HepG2 (cell line): ENCODE data around the gene DOLK. TPM values are rescaled to one million over a fixed set of nuclear protein-coding genes. Genes with fewer than 3 reads are reported as not detected.

Experiments
- ATAC-seq: fragments of 200-7000 bp; cut with Tn5 transposase; 3 replicates; pipeline ENCODE4 v1.9.1; 2020; ENCODE audit warnings: mild to moderate bottlenecking, moderate library complexity
- BruUV-seq: library from RNA; stranded (reverse); fragments of 400-500 nt; replicated peaks from 2 replicates; lab custom pipeline; 2021; lab: Mats Ljungman, UMichigan
- CTCF ChIA-PET: fragments of 300-600 bp; formaldehyde crosslinking; extraction: SDS; loops from one replicate; lab custom pipeline; 2021; ENCODE audit warnings: low total read pairs, inconsistent platforms, low intra/inter-chr PET ratio; lab: Yijun Ruan, JAX
- POLR2A ChIA-PET: fragments of 350-600 bp; sonication (Branson Sonifier 250); formaldehyde crosslinking; loops from one replicate; lab custom pipeline; 2020; ENCODE audit warnings: antibody characterized with exemption, inconsistent platforms; lab: Yijun Ruan, JAX
- DNase-seq: peaks from one replicate; pipeline ENCODE4 v3.0.0-alpha.2; 2015; ENCODE audit warnings: low spot score
- FAIRE-seq: peaks from 3 replicates; lab custom pipeline; 2011; peaks lifted over from hg19 to GRCh38; lab: Jason Lieb, UNC
- H2AFZ ChIP-seq: one replicate; pipeline ENCODE4 v1.6.1; 2011; ENCODE audit warnings: low read length, inconsistent platforms
- H3K27ac ChIP-seq: fragments of 300-600 bp; 3 replicates; pipeline ENCODE4 v1.8.0; 2011; ENCODE audit warnings: mixed run types, mild to moderate bottlenecking, mixed read lengths, low read length, inconsistent platforms; ENCODE audit not compliant: insufficient read depth; ENCODE audit errors: extremely low read length
- H3K27me3 ChIP-seq, 2 experiments: fragments of 200-600 bp in 1 of 2; 2 replicates in 1 of 2; 3 replicates in 1 of 2; pipeline versions ENCODE4 v1.6.0 to v1.8.0; 2011; ENCODE audit warnings: low read length in 2 of 2, mild to moderate bottlenecking in 2 of 2, moderate library complexity in 2 of 2, inconsistent platforms in 1 of 2; ENCODE audit not compliant: insufficient read depth in 2 of 2, control insufficient read depth in 1 of 2
- H3K36me3 ChIP-seq, 2 experiments: fragments of 200-600 bp in 1 of 2; replicated peaks in 1 of 2; 2 replicates in 1 of 2; 3 replicates in 1 of 2; pipeline versions ENCODE4 v1.5.1 to v1.8.0; 2011; ENCODE audit warnings: low read length in 2 of 2, inconsistent platforms in 1 of 2; ENCODE audit not compliant: insufficient read depth in 2 of 2, control insufficient read depth in 1 of 2
- H3K4me1 ChIP-seq: 2 replicates; pipeline ENCODE4 v1.5.1; 2012; ENCODE audit warnings: low read length, inconsistent platforms; ENCODE audit not compliant: insufficient read depth
- H3K4me2 ChIP-seq: 2 replicates; pipeline ENCODE4 v1.6.0; 2011; ENCODE audit warnings: low read depth, low read length, inconsistent platforms
- H3K4me3 ChIP-seq, 3 experiments: fragments of 200-600 bp in 1 of 3; sonication (generic), shearing (Covaris generic) in 1 of 3; replicated peaks in 1 of 3; 2 replicates each; pipeline ENCODE4 v1.5.1; 2011 to 2016; ENCODE audit warnings: low read length in 3 of 3, inconsistent platforms in 2 of 3, low read depth in 2 of 3, mild to moderate bottlenecking in 2 of 3, control low read depth in 1 of 3, mixed read lengths in 1 of 3; ENCODE audit not compliant: insufficient read depth in 1 of 3
- H3K79me2 ChIP-seq: one replicate; pipeline ENCODE4 v1.6.1; 2011; ENCODE audit warnings: low read length, inconsistent platforms; ENCODE audit not compliant: insufficient read depth
- H3K9ac ChIP-seq: 2 replicates; pipeline ENCODE4 v1.6.0; 2011; ENCODE audit warnings: mild to moderate bottlenecking, low read depth, low read length, inconsistent platforms; ENCODE audit not compliant: insufficient read depth
- H3K9me3 ChIP-seq: 2 replicates; pipeline ENCODE4 v1.5.1; 2012; ENCODE audit warnings: mild to moderate bottlenecking, low read length
- H4K20me1 ChIP-seq: 2 replicates; pipeline ENCODE4 v1.6.0; 2011; ENCODE audit warnings: inconsistent platforms, mild to moderate bottlenecking, low read length, moderate library complexity; ENCODE audit not compliant: insufficient read depth
- ARHGAP35 ChIP-seq: sonication (generic); formaldehyde crosslinking; IDR thresholded peaks from 2 replicates; pipeline ENCODE4 v1.9.0; 2022; ENCODE audit warnings: mild to moderate bottlenecking, inconsistent platforms, moderate library complexity, missing genetic modification reagents, borderline replicate concordance
- RBM22 ChIP-seq: fragments of 200-400 bp; formaldehyde crosslinking; optimal IDR thresholded peaks from 2 replicates; pipeline ENCODE3; 2017; ENCODE audit warnings: mild to moderate bottlenecking, low read length, moderate library complexity
- ZFAT ChIP-seq: sonication (generic); formaldehyde crosslinking; conservative IDR thresholded peaks from 2 replicates; pipeline ENCODE4 v1.8.1; 2023; ENCODE audit warnings: missing genetic modification reagents, inconsistent platforms
- ZFP90 ChIP-seq: sonication (generic); formaldehyde crosslinking; IDR thresholded peaks from 2 replicates; pipeline ENCODE4 v1.8.0; 2022; ENCODE audit warnings: missing genetic modification reagents, mild to moderate bottlenecking, inconsistent platforms, borderline replicate concordance
- ZFYVE20 ChIP-seq: sonication (generic); formaldehyde crosslinking; IDR thresholded peaks from 2 replicates; pipeline ENCODE4 v1.8.0; 2023; ENCODE audit warnings: low read depth, mild to moderate bottlenecking, moderate library complexity, missing genetic modification reagents, borderline replicate concordance
- ZNF136 ChIP-seq: sonication (generic); formaldehyde crosslinking; IDR thresholded peaks from 2 replicates; pipeline ENCODE4 v1.8.1; 2022; ENCODE audit warnings: low read depth, mild to moderate bottlenecking, moderate library complexity, missing genetic modification reagents
- ZNF513 ChIP-seq: sonication (generic); formaldehyde crosslinking; conservative IDR thresholded peaks from 2 replicates; pipeline ENCODE4 v1.5.0; 2020; ENCODE audit warnings: missing genetic modification reagents
- WGBS: methylation state at CpG from one replicate; pipeline ENCODE4 v1.1.6; 2017; ENCODE audit warnings: low lambda C conversion rate; 5-methylcytosine and 5-hydroxymethylcytosine counted together
- in situ Hi-C: cut with HindIII; loops from 2 replicates; pipeline ENCODE4 v1.10.0; 2017; ENCODE audit warnings: low pct_unique_long_range_greater_than_20kb; ENCODE audit not compliant: extremely low pct_ligation_motif_present
- intact Hi-C: fragments of 100-400 bp; cut with micrococcal nuclease; formaldehyde crosslinking; loops from one replicate; pipeline ENCODE4 v1.10.0; 2022; ENCODE audit not compliant: unreplicated experiment
- polyA plus RNA-seq, 8 experiments: library from polyadenylated mRNA; depleted of rRNA in 3 of 8; stranded (reverse) in 7 of 8; unstranded in 1 of 8; fragments of >200 nt; fragmentation: Illumina TruSeq in 4 of 8; extraction: Trizol in 4 of 8; gene quantifications; 2 replicates each; pipeline versions ENCODE4 v1.2.1 to v1.2.3, GENCODE V29; 2011 to 2016; ENCODE audit warnings: low read depth in 4 of 8, missing spikeins in 1 of 8, mixed read lengths in 1 of 8; ENCODE audit not compliant: insufficient read depth in 1 of 8
- total RNA-seq, 5 experiments: library from RNA; depleted of rRNA; stranded (reverse); fragments of >200 nt; fragmentation: Illumina TruSeq; extraction: Trizol; gene quantifications; 2 replicates each; pipeline ENCODE4 v1.2.3, GENCODE V29; 2016; ENCODE audit warnings: low read depth in 1 of 5
- TF ChIP-seq, protein P1 (sequence below): sonication (generic); formaldehyde crosslinking; IDR thresholded peaks from 2 replicates; pipeline ENCODE4 v1.8.1; 2023; ENCODE audit warnings: missing genetic modification reagents, inconsistent platforms, borderline replicate concordance
- TF ChIP-seq, protein P2 (sequence below): sonication (generic); formaldehyde crosslinking; IDR thresholded peaks from 2 replicates; pipeline ENCODE4 v1.5.1; 2020; ENCODE audit warnings: mild to moderate bottlenecking, missing genetic modification reagents, borderline replicate concordance

The DOLK gene
- total and polyA plus RNA-seq, 2 of the 13 experiments (the other 11 are each of a cell fraction or from before 2014, with no cell fraction given): 15.4 to 18.7 TPM

DNA sequence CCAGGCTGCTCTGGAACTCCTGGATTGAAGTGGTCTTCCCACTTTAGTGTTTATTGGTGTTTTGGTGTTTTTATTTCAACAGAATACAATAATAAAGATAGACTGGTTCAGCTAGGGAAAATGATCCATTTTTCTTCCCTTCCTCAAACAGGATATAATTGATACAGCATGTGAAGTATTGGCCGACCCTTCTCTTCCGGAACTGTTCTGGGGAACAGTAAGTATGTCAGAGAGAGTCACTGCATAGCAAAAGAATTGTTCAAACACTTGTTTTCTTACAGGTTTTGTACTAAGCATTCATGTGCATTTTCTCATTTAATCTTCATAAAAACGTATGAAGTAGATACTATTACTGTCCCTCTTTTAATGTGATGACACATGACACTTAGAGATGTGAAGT, 31.7 kb upstream of the DOLK start:
- 97% methylated on average over 3 of the region's 3 CpGs for whole genome bisulfite sequencing
- H3K9ac ChIP-seq: no peak overlapping the region
- no peak for TF ChIP-seq ZFAT (CRISPR knock-in tag)
- no peak for TF ChIP-seq RBM22
- no peak for TF ChIP-seq ZFYVE20 (CRISPR knock-in tag)
- TF ChIP-seq, all 625 proteins: peak for 0
- no peaks in the 10 kb centered on the region for H3K9me3 ChIP-seq
- ChIA-PET POLR2A (no interaction called here), CTCF (no interaction called here)
- H3K36me3 ChIP-seq: peaks cover 22 to 80% of the 10 kb centered on the region in 2 experiments
- ATAC-seq (no peak), FAIRE-seq (no peak), DNase-seq (no peak)
- H3K79me2 ChIP-seq: no peaks in the 10 kb centered on the region
- no peaks in the 10 kb centered on the region for H3K4me1 ChIP-seq
- no peak overlapping the region for H2AFZ ChIP-seq
- H4K20me1 ChIP-seq: no peaks in the 10 kb centered on the region
- BruUV-seq: no TSS peak
- H3K4me2 ChIP-seq: no peak overlapping the region
- in situ Hi-C loops (no loop called here), intact Hi-C loops (no loop called here)
- H3K27ac ChIP-seq: no peak overlapping the region
- no peak overlapping the region for H3K4me3 ChIP-seq
- H3K27me3 ChIP-seq: no peaks in the 10 kb centered on the region

GRCh38 chr9:128972956-128973355, 25.6 kb upstream of the DOLK start:
- H3K9ac ChIP-seq: no peak overlapping the region
- no peaks in the 10 kb centered on the region for H3K79me2 ChIP-seq
- ChIA-PET POLR2A (no interaction called here), CTCF (no interaction called here)
- H4K20me1 ChIP-seq: no peaks in the 10 kb centered on the region
- intact Hi-C loops: no loop called here
- DNase-seq (no peak), FAIRE-seq (no peak), ATAC-seq (no peak)
- no peak overlapping the region for H3K4me3 ChIP-seq
- no peak overlapping the region for H3K27ac ChIP-seq
- no peak overlapping the region for H3K4me2 ChIP-seq
- no peaks in the 10 kb centered on the region for H3K4me1 ChIP-seq
- peaks cover 17 to 89% of the 10 kb centered on the region in 2 experiments for H3K36me3 ChIP-seq
- no peaks in the 10 kb centered on the region for H3K27me3 ChIP-seq
- in situ Hi-C loops: no loop called here
- no peaks in the 10 kb centered on the region for H3K9me3 ChIP-seq
- no TSS peak for BruUV-seq
- 92% methylated on average over 4 of the region's 4 CpGs for WGBS
- no peak overlapping the region for H2AFZ ChIP-seq
- TF ChIP-seq, protein P1, sequence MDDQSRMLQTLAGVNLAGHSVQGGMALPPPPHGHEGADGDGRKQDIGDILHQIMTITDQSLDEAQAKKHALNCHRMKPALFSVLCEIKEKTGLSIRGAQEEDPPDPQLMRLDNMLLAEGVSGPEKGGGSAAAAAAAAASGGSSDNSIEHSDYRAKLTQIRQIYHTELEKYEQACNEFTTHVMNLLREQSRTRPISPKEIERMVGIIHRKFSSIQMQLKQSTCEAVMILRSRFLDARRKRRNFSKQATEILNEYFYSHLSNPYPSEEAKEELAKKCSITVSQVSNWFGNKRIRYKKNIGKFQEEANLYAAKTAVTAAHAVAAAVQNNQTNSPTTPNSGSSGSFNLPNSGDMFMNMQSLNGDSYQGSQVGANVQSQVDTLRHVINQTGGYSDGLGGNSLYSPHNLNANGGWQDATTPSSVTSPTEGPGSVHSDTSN: no peak
- no peak for TF ChIP-seq ZFP90 (CRISPR knock-in tag)
- no peak for TF ChIP-seq ARHGAP35 (CRISPR knock-in tag)
- no peak for TF ChIP-seq ZNF136 (CRISPR knock-in tag)
- TF ChIP-seq, protein P2, sequence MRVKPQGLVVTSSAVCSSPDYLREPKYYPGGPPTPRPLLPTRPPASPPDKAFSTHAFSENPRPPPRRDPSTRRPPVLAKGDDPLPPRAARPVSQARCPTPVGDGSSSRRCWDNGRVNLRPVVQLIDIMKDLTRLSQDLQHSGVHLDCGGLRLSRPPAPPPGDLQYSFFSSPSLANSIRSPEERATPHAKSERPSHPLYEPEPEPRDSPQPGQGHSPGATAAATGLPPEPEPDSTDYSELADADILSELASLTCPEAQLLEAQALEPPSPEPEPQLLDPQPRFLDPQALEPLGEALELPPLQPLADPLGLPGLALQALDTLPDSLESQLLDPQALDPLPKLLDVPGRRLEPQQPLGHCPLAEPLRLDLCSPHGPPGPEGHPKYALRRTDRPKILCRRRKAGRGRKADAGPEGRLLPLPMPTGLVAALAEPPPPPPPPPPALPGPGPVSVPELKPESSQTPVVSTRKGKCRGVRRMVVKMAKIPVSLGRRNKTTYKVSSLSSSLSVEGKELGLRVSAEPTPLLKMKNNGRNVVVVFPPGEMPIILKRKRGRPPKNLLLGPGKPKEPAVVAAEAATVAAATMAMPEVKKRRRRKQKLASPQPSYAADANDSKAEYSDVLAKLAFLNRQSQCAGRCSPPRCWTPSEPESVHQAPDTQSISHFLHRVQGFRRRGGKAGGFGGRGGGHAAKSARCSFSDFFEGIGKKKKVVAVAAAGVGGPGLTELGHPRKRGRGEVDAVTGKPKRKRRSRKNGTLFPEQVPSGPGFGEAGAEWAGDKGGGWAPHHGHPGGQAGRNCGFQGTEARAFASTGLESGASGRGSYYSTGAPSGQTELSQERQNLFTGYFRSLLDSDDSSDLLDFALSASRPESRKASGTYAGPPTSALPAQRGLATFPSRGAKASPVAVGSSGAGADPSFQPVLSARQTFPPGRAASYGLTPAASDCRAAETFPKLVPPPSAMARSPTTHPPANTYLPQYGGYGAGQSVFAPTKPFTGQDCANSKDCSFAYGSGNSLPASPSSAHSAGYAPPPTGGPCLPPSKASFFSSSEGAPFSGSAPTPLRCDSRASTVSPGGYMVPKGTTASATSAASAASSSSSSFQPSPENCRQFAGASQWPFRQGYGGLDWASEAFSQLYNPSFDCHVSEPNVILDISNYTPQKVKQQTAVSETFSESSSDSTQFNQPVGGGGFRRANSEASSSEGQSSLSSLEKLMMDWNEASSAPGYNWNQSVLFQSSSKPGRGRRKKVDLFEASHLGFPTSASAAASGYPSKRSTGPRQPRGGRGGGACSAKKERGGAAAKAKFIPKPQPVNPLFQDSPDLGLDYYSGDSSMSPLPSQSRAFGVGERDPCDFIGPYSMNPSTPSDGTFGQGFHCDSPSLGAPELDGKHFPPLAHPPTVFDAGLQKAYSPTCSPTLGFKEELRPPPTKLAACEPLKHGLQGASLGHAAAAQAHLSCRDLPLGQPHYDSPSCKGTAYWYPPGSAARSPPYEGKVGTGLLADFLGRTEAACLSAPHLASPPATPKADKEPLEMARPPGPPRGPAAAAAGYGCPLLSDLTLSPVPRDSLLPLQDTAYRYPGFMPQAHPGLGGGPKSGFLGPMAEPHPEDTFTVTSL (CRISPR knock-in tag): no peak
- no peak for TF ChIP-seq ZNF513
